ENCODE results near the gene ESR1.
"Not testable (repeated sequence)": the region's sequence is repeated elsewhere in the genome, so short reads cannot be mapped to it uniquely, and the experiment has no call there.

The ESR1 gene

DNA sequence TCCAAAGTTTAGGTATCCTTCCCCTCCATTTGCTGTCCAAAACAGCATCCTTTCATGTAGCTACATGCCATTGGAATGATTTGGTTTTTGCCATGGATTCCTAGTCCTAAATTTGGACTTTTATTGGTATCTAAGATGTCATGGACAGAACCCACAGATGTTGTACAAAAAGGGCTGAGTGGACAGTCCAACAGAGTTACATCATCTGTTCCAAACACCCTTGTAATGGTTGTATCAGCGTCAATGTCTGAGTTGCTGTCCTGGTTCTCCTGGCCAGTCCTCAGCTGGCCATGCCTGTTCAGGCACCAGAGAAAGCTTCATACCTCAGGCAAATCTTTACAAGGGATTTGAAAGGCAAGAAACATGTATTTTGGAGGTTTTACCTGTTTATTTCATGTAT is 191.3 kb downstream of the ESR1 start:
- no peak for DNase-seq

DNA sequence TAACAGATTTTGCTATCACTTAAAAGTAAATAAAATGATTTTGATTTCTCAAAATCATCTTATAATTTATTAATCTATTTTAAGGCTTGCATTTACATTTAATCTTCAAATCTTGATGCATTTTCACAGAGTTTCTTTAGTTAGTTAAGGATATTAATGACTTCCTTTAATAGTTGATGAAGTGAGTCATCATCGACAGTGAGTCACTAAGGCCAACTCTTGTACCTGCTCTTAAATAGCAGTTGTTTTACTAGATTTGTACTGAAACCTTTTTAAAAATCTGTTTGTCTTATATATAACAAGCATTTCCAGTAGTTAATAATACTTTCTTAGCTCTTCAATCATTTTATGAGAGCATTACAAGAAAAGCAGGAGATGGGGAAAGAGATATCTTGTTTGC is 191.7 kb downstream of the ESR1 start:
- DNase-seq, result no peak

DNA sequence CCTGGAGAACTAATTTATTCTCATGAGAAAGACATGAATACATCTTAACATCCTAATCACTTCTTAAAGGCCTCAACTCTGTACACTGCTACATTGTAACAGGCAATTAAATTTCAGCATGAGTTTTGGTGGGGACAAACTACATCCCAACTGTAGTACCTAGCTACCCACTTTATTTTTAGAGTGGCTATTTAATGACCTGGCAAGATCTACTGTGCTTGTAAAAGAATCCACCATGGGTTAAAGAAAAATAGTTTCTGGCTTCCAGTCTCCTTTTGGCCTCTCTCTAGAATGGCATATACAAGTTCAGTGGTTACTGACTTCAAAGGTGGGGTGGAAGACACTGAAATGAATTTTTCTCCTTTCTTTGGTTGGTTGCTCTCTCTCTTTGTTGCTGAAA is 193.9 kb downstream of the ESR1 start:
- DNase-seq, result no peak

DNA sequence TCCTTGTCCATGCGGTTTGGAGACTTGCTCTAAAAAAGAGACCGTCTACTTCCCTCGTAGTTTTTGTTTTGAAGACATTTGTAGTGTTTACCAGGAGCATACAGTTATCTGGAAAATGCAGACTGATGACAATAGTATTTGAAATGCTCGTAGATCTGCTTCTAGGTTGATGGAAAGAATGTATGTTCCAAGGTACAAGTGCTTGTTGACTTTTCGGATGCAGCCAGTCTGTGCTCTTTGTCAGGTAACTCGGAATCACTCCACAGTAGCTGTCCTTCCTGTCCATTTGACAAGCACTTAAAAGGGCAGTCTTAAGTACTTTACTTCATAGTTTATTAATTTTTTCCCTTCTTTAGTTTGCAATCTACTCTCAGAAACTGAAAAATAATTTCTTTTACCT is 194.8 kb downstream of the ESR1 start:
- no peak for DNase-seq

- no peak for DNase-seq
Observed at GRCh38 chr6:152004036-152004566, 196.6 kb downstream of the ESR1 start.

- DNase-seq, result no peak
Observed at GRCh38 chr6:152004896-152005295, 197.4 kb downstream of the ESR1 start.

GRCh38 chr6:152008779-152009178 is 201.3 kb downstream of the ESR1 start:
- no peak for DNase-seq

DNA sequence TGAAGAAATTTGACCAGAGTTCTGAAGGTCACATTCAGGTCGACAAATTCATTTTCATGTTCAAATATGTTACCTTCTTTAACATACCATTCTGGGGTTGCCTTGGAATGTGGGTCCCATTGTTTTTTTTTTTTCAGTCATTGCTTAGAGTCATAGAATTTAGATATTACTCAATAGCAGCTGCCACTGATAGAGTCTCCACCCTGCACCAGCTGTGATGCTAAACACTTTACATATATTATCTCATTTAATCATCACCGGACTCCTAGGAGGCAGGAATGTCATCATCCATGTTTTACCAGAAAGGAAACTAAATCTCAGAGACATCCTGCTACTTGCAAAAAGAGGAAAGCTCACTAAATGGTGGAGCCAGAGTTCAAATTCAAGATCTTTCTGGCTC is 204.7 kb downstream of the ESR1 start:
- DNase-seq, result no peak

DNA sequence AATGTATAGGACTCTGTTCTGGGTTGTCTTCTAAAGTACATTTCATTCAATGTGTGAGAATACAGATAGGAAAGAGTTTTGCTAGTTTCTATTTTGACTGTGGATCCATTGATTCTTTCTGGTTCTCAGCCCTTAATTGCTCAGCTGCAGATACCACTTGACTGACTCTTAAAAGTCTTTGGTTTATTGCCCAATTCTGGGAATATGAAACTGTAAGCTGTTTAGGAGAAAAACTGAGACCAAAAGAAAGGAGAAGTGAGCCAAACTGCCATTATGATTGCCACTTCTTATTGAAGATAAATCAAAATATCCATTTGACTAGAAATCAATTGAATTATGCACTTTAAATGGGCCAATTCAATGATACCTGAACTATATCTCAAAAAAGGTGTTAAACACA is 211.4 kb downstream of the ESR1 start:
- no peak for DNase-seq

DNA sequence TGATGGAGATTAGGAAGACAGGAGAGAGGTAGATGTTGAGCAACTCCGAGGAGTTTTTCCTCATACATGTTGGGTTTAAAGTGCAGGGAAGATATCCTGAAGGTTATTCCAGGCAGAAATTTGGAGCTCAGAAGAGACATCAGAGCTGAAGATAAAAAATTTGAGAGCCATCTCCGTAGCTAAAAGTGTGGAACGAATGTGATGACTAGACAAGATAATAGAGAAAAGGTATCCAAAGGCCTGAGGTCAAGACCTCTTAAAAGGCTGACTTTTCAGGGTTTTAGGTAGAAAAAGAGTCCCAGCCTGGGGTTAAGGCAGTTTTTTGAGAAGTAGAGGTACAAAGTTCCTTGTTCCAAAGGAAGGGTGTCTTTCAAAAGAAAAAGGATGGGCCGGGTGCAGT is 214.8 kb downstream of the ESR1 start:
- DNase-seq, result no peak

DNA sequence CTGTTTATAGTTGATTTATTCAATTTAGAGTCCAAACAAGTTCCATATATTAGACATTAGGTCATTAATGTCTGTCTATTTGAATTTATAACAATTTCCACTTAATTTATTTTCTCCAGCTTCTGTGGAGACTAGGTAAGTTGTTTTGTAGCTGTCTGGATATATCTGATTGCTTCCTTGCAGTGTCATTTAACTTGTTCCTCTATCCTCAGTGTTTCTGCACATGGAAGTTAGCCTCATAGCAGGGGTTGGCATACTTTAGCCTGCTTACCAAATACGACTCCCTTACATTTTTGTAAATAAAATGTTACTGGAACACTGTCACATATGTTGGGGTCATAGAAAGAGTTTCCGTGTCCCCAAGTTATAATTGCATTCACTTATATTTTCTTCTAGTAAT is 216.1 kb downstream of the ESR1 start:
- DNase-seq, result no peak

GRCh38 chr6:152026291-152026690 is 218.8 kb downstream of the ESR1 start:
- DNase-seq, result no peak

DNA sequence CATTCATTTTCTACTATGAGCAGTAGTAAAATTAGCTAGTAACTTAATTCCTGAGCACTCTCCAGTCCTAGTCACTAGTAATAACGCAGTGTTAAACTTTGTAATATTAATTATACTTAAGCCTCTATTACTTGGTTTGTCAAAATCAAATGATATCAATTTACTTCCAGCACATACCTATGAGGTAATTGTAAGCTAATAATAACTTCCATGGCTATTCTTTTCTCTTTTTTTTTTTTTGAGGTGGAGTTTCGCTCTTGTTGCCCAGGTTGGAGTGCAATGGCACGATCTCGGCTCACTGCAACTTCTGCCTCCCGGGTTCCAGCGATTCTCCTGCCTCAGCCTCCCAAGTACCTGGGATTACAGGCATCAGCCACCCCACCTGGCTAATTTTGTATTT is 219.3 kb downstream of the ESR1 start:
- not testable (repeated sequence) for DNase-seq

- DNase-seq, result not testable (repeated sequence)
Observed at GRCh38 chr6:152033765-152034164, 226.3 kb downstream of the ESR1 start.

DNA sequence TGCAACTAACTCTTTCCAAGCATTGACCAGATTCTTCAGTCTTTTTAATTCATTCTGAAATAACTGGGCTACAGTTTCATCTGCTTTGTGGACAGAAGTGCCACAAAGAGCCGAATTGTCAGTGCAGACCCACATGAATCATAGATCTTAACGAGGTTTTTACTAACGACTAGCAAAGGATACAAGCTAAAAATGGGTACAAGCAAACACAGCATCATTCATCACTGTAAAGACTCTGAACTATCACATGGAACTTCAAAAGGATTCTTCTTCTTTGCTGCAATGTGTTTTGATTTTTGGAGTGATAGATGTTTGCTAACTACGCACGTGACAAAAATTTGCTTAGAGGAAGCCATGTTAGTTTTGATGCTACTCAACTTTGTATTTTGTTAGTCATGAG is 227.1 kb downstream of the ESR1 start:
- no peak for DNase-seq

GRCh38 chr6:152046118-152046517 is 238.6 kb downstream of the ESR1 start:
- DNase-seq, result no peak

GRCh38 chr6:152048921-152049320 is 241.4 kb downstream of the ESR1 start:
- DNase-seq, result no peak

- DNase-seq, result no peak
Observed at GRCh38 chr6:152049502-152049901, 242.0 kb downstream of the ESR1 start.

GRCh38 chr6:152050451-152051195 is 243.1 kb downstream of the ESR1 start:
- no peak for DNase-seq

GRCh38 chr6:152052061-152052460 is 244.6 kb downstream of the ESR1 start:
- no peak for DNase-seq

DNA sequence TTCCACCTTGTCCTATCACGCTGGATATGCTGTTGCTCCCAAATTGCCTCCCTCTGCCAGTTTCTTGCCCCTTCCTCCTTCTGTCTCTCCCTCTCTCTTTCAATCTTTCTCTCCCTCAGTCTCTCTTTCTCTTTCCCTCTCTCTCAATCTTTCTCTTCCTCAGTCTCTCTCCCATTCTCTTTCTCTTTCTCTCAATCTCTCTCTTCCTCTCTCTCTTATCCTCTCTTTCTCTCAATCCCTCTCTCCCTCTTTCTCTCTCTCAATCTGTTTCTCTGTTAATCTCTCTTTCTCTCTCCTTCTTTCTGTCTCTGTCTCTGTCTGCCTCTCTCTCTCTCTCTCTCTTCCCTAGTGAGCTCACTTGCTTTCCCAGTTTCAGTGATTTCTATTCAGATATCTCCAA is 245.8 kb downstream of the ESR1 start:
- DNase-seq, result no peak

- no peak for DNase-seq
Observed at GRCh38 chr6:152054441-152054840, 247.0 kb downstream of the ESR1 start.

GRCh38 chr6:152055517-152055916 is 248.0 kb downstream of the ESR1 start:
- no peak for DNase-seq

GRCh38 chr6:152057832-152058498 is 250.5 kb downstream of the ESR1 start:
- DNase-seq, result no peak

- DNase-seq, result no peak
Observed at GRCh38 chr6:152059909-152060308, 252.4 kb downstream of the ESR1 start.

All from CD4-positive, alpha-beta T cell treated with Interferon alpha-2 for 1 hour (primary cell).